IPS DF 4.7 (cell line): ENCODE measurements around the gene POLR2I.
"Not testable (repeated sequence)": the region's sequence is repeated elsewhere in the genome, so short reads cannot be mapped to it uniquely, and the experiment has no call there.

Experiments used
- DNase-seq: peaks from one replicate; pipeline ENCODE4 v3.0.0-alpha.2; 2013; ENCODE audit warnings: low spot score; ENCODE audit errors: extremely low read depth

Gene POLR2I

GRCh38 chr19:36134867-36135266, 20.2 kb upstream of the POLR2I start:
- not testable (repeated sequence) for DNase-seq

GRCh38 chr19:36131221-36131620, 16.5 kb upstream of the POLR2I start:
- DNase-seq, result not testable (repeated sequence)

GRCh38 chr19:36128392-36128736, 13.7 kb upstream of the POLR2I start:
- no peak for DNase-seq

GRCh38 chr19:36125557-36125956, 10.9 kb upstream of the POLR2I start:
- DNase-seq, result no peak

GRCh38 chr19:36121486-36122124, 6.9 kb upstream of the POLR2I start:
- DNase-seq, result no peak

- no peak for DNase-seq
Measured at GRCh38 chr19:36120984-36121358, 6.3 kb upstream of the POLR2I start.

- DNase-seq, result no peak
Measured at GRCh38 chr19:36120092-36120983, 5.7 kb upstream of the POLR2I start.

GRCh38 chr19:36116344-36116637, 1.6 kb upstream of the POLR2I start:
- DNase-seq, result no peak

- no peak for DNase-seq
Measured at GRCh38 chr19:36115453-36116343, 1.0 kb upstream of the POLR2I start, which contains the start of gene TBCB. Gene TBCB, plus strand, starts transcription at chr19:36115468. Its CDS starts 93 bp downstream, at chr19:36115561.

GRCh38 chr19:36113894-36114720, 568 bp downstream of the POLR2I start:
- no peak for DNase-seq

GRCh38 chr19:36113425-36113824, 1.2 kb downstream of the POLR2I start:
- DNase-seq, result no peak

- no peak for DNase-seq
Measured at GRCh38 chr19:36112678-36113077, 2.0 kb downstream of the POLR2I start.

GRCh38 chr19:36111200-36111539, 3.5 kb downstream of the POLR2I start:
- no peak for DNase-seq

- DNase-seq, result no peak
Measured at GRCh38 chr19:36110487-36111199, 4.0 kb downstream of the POLR2I start, which contains the start of gene OVOL3. Gene OVOL3, plus strand, starts transcription at chr19:36111143. Its CDS starts 60 bp downstream, at chr19:36111203.

- no peak for DNase-seq
Measured at GRCh38 chr19:36108684-36109083, 6.0 kb downstream of the POLR2I start.

- DNase-seq, result no peak
Measured at GRCh38 chr19:36106991-36107390, 7.7 kb downstream of the POLR2I start.

- DNase-seq, result no peak
Measured at GRCh38 chr19:36106441-36106840, 8.2 kb downstream of the POLR2I start.

- DNase-seq, result no peak
Measured at GRCh38 chr19:36103842-36104552, 10.7 kb downstream of the POLR2I start.

GRCh38 chr19:36103040-36103626, 11.5 kb downstream of the POLR2I start:
- no peak for DNase-seq
